A673 (cell line): ENCODE data around the gene GPR68. TPM values are rescaled to one million over a fixed set of nuclear protein-coding genes. Genes with fewer than 3 reads are reported as not detected.

Experiments
- BruUV-seq: library from RNA; stranded (reverse); fragments of 400-500 nt; replicated peaks from 2 replicates; lab custom pipeline; 2021; lab: Mats Ljungman, UMichigan
- CTCF ChIA-PET: fragments of 300-600 bp; sonication (Branson Sonifier 250); formaldehyde crosslinking; loops from one replicate; lab custom pipeline; 2022; ENCODE audit warnings: antibody characterized with exemption; lab: Charles Lee
- POLR2A ChIA-PET: fragments of 300-600 bp; sonication (Branson Sonifier 250); formaldehyde crosslinking; loops from one replicate; lab custom pipeline; 2022; ENCODE audit warnings: antibody characterized with exemption; ENCODE audit not compliant: low non-redundant PET; lab: Charles Lee
- DNase-seq: peaks from one replicate; pipeline ENCODE4 v3.0.0-alpha.2; 2015; ENCODE audit warnings: low spot score
- H3K27ac ChIP-seq: fragments of 200-600 bp; sonication (generic); 2 replicates; pipeline ENCODE4 v1.5.1; 2016; ENCODE audit warnings: mixed run types, low read depth, mild to moderate bottlenecking, mixed read lengths, antibody characterized with exemption, low read length; ENCODE audit not compliant: poor library complexity, severe bottlenecking
- H3K27me3 ChIP-seq: fragments of 200-600 bp; sonication (generic); replicated peaks from 2 replicates; pipeline ENCODE4 v1.6.1; 2017; ENCODE audit warnings: mixed run types, low read depth, mild to moderate bottlenecking, mixed read lengths, antibody characterized with exemption, low read length; ENCODE audit not compliant: insufficient read depth, poor library complexity
- H3K36me3 ChIP-seq: fragments of 200-600 bp; sonication (generic); 2 replicates; pipeline ENCODE4 v1.6.1; 2016; ENCODE audit warnings: mixed run types, mild to moderate bottlenecking, mixed read lengths, antibody characterized with exemption, low read length; ENCODE audit not compliant: insufficient read depth, poor library complexity, severe bottlenecking
- H3K4me1 ChIP-seq: fragments of 200-600 bp; sonication (generic); 2 replicates; pipeline ENCODE4 v1.6.1; 2017; ENCODE audit warnings: mixed run types, mild to moderate bottlenecking, mixed read lengths, antibody characterized with exemption, low read length; ENCODE audit not compliant: insufficient read depth, poor library complexity, severe bottlenecking
- H3K4me3 ChIP-seq: fragments of 200-600 bp; sonication (generic); 2 replicates; pipeline ENCODE4 v1.5.1; 2016; ENCODE audit warnings: low read depth, mixed run types, mild to moderate bottlenecking, mixed read lengths, low read length; ENCODE audit not compliant: poor library complexity, severe bottlenecking
- H3K9me3 ChIP-seq: fragments of 200-600 bp; sonication (generic); 2 replicates; pipeline ENCODE4 v1.6.1; 2016; ENCODE audit warnings: mixed run types, low read depth, mild to moderate bottlenecking, mixed read lengths, antibody characterized with exemption, low read length; ENCODE audit not compliant: poor library complexity, severe bottlenecking
- EZH2 ChIP-seq: fragments of 200-600 bp; sonication (generic); IDR thresholded peaks from 2 replicates; pipeline ENCODE4 v1.6.1; 2017; ENCODE audit warnings: borderline replicate concordance, low read depth, mild to moderate bottlenecking, mixed read lengths, antibody characterized with exemption, low read length; ENCODE audit not compliant: poor library complexity, severe bottlenecking
- intact Hi-C: fragments of 100-400 bp; cut with micrococcal nuclease; formaldehyde crosslinking; loops from one replicate; pipeline ENCODE4 v1.10.0; 2022; ENCODE audit not compliant: unreplicated experiment
- total RNA-seq: library from RNA; stranded (reverse); gene quantifications from 2 replicates; pipeline ENCODE4 v1.2.3, GENCODE V29; 2021
- TF ChIP-seq, protein P1 (sequence below): fragments of 300-800, 200-600 bp; sonication (generic); conservative IDR thresholded peaks from 2 replicates; pipeline ENCODE4 v1.5.1; 2017; ENCODE audit warnings: low read depth, mild to moderate bottlenecking, antibody characterized with exemption, low read length, moderate library complexity, mixed read lengths

Gene GPR68
- total RNA-seq, 1 experiment from 2014 or later = 0.30 TPM

DNA sequence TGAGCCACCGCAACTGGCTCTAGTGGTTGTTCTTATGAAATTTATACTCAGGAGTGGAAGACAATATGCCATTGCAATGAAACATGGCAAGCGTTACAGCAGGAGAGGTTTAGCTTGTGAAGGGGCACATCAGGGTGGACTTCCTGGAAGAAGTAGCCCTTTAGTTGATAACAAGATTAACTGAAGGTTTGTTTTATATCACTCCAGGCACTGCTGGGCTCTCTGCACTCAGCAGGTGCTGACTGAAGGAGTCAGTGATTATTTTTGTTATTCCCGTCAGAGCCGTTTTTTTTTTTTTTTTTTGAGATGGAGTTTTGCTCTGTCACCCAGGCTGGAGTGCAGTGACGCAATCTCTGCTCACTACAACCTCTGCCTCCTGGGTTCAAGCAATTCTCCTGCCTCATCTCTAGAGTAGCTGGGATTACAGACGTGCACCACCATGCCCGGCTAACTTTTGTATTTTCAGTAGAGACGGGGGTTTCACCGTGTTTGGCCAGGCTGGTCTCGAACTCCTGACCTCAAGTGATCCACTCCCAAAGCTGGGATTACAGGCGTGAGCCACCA, 17.6 kb upstream of the GPR68 start:
- ChIA-PET CTCF (no interaction called here), POLR2A (interaction anchor here (0.7 kb wide), 1 partner anchor 45 kb away, joined by 6 read pairs; no protein-coding TSS in a partner anchor)
- Histone ChIP-seq H3K27ac (no peak overlapping the region), H3K27me3 (no peaks in the 10 kb centered on the region), H3K4me3 (no peak overlapping the region), H3K9me3 (no peaks in the 10 kb centered on the region), H3K36me3 (no peaks in the 10 kb centered on the region), H3K4me1 (peaks cover 4% of the 10 kb centered on the region)
- no peak for TF ChIP-seq EZH2
- TF ChIP-seq, protein P1, sequence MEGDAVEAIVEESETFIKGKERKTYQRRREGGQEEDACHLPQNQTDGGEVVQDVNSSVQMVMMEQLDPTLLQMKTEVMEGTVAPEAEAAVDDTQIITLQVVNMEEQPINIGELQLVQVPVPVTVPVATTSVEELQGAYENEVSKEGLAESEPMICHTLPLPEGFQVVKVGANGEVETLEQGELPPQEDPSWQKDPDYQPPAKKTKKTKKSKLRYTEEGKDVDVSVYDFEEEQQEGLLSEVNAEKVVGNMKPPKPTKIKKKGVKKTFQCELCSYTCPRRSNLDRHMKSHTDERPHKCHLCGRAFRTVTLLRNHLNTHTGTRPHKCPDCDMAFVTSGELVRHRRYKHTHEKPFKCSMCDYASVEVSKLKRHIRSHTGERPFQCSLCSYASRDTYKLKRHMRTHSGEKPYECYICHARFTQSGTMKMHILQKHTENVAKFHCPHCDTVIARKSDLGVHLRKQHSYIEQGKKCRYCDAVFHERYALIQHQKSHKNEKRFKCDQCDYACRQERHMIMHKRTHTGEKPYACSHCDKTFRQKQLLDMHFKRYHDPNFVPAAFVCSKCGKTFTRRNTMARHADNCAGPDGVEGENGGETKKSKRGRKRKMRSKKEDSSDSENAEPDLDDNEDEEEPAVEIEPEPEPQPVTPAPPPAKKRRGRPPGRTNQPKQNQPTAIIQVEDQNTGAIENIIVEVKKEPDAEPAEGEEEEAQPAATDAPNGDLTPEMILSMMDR = no peak
- intact Hi-C loops = no loop called here
- DNase-seq = no peak
- no TSS peak for BruUV-seq

DNA sequence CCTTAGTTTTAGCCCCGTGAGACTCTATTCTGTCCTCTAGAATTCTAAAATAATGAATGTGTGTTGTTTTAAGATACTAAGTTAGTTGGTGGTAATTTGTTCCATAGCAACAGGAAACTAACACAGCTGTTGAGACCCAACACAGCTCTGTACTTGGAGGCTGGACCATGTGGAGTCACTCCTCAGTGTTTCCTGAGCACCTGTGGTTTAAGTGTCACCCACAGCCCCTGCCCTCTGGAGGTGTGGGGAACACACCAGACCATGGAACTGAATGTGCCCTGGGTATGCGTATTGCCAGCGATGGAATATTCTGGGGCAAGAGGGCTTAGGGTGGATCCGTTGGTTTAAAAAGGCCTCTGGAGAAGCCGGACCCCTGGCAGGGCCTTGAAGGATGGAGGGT, 16.6 kb upstream of the GPR68 start:
- Histone ChIP-seq H3K4me1 (peaks cover 4% of the 10 kb centered on the region), H3K4me3 (no peak overlapping the region), H3K36me3 (no peaks in the 10 kb centered on the region), H3K27me3 (no peaks in the 10 kb centered on the region), H3K27ac (no peak overlapping the region), H3K9me3 (no peaks in the 10 kb centered on the region)
- CTCF ChIA-PET = no interaction called here
- POLR2A ChIA-PET = no interaction called here
- intact Hi-C loops = no loop called here
- no peak for DNase-seq
- no peak for TF ChIP-seq EZH2
- TF ChIP-seq, protein P1 = no peak
- no TSS peak for BruUV-seq

DNA sequence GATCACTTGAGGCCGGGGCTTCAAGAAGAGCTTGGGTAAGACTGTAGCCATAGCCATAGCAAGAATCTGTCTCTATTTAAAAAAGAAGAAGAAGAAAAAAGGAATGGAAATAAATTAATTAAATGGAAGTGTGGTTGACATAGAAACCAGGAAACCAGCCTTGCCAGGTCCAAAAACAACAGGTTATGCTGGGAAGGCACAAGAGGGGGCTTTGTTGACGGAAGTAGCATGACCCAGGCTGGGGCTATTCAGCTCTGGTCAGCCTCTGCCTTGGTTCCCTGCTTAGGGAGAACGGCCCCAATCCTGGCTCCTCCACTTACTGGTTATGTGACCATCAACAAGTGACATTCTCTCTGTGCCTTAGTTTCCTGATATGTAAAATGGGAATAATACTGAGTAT, 14.4 kb upstream of the GPR68 start:
- intact Hi-C loops = no loop called here
- TF ChIP-seq, protein P1 = no peak
- no peak for TF ChIP-seq EZH2
- Histone ChIP-seq H3K27ac (no peak overlapping the region), H3K36me3 (no peaks in the 10 kb centered on the region), H3K4me3 (no peak overlapping the region), H3K27me3 (no peaks in the 10 kb centered on the region), H3K4me1 (peaks cover 4% of the 10 kb centered on the region), H3K9me3 (no peaks in the 10 kb centered on the region)
- CTCF ChIA-PET = no interaction called here
- BruUV-seq = no TSS peak
- DNase-seq = no peak
- POLR2A ChIA-PET = no interaction called here
